GM23248 (cell line): ENCODE results near the gene AHI1.

ENCODE experiments used
- EZH2 ChIP-seq: fragments of 200-600 bp; sonication (generic); IDR thresholded peaks from 2 replicates; pipeline ENCODE4 v1.6.1; 2018; ENCODE audit warnings: antibody characterized with exemption, mild to moderate bottlenecking; ENCODE audit not compliant: insufficient read depth, poor library complexity, severe bottlenecking
- EZH2phosphoT487 ChIP-seq: fragments of 200-600 bp; sonication (generic); IDR thresholded peaks from 2 replicates; pipeline ENCODE4 v1.6.1; 2018; ENCODE audit warnings: antibody characterized with exemption, moderate library complexity, mild to moderate bottlenecking, low read depth; ENCODE audit not compliant: insufficient read depth

DNA sequence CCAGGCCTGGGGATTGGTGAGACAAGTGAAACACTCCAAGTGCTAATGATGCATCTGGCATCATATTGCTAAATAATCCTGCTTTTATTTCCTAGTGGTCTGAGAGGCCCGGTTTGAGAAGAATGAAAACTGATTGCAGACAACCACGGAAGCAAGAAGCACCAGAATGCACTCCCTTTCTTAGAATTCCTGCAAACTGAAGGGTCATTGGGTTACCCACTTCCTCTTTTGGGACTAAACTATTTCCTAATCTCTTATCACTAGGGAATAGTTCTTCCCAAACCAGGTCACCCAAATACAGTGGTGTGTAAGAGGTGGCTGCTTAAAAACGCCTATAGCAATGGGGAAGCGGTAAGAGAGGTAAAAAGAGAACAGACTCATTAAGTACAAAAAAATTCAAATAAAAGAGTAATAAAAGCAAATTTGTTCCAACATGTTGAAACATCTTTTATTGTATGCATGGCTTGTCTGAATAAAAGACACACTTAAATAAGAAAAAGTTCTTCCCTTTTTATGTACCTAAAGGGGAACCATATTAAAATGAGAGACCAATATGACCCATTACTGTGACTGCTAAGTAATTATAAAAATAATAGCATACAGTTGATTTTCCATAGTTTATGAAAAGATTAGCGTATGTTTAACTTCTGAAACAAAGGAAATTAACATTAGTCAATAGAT, 190.7 kb downstream of the AHI1 start:
- TF ChIP-seq EZH2phosphoT487 (no peak), EZH2 (no peak)
